Parathyroid adenoma (tissue), 2 donors: Measurements from ENCODE around the gene CLNK.

Experiments
- H2AFZ ChIP-seq: fragments of 300-600 bp; sonication (generic); one replicate; pipeline ENCODE4 v1.7.0; 2017; ENCODE audit warnings: antibody characterized with exemption, mild to moderate bottlenecking
- H3K27ac ChIP-seq: fragments of 300-600 bp; sonication (generic); one replicate; pipeline ENCODE4 v1.7.0; 2017
- H3K27me3 ChIP-seq: fragments of 300-600 bp; sonication (generic); one replicate; pipeline ENCODE4 v1.7.0; 2017; ENCODE audit warnings: low read length; ENCODE audit not compliant: control insufficient read depth, insufficient read depth
- H3K36me3 ChIP-seq: fragments of 300-600 bp; sonication (generic); one replicate; pipeline ENCODE4 v1.7.0; 2017; ENCODE audit warnings: low read length; ENCODE audit not compliant: control insufficient read depth, insufficient read depth
- H3K4me1 ChIP-seq: fragments of 300-600 bp; sonication (generic); one replicate; pipeline ENCODE4 v1.7.0; 2017; ENCODE audit warnings: control low read depth
- H3K4me2 ChIP-seq: fragments of 300-600 bp; sonication (generic); one replicate; pipeline ENCODE4 v1.7.0; 2017; ENCODE audit warnings: low read length
- H3K4me3 ChIP-seq: fragments of 300-600 bp; sonication (generic); one replicate; pipeline ENCODE4 v1.7.0; 2017; ENCODE audit warnings: low read depth, low read length
- H3K79me2 ChIP-seq: fragments of 300-600 bp; sonication (generic); one replicate; pipeline ENCODE4 v1.7.0; 2017; ENCODE audit warnings: control low read depth
- H3K9ac ChIP-seq: fragments of 300-600 bp; sonication (generic); one replicate; pipeline ENCODE4 v1.7.0; 2017; ENCODE audit warnings: mild to moderate bottlenecking
- H3K9me3 ChIP-seq: fragments of 300-600 bp; sonication (generic); one replicate; pipeline ENCODE4 v1.7.0; 2017; ENCODE audit warnings: low read length; ENCODE audit not compliant: control insufficient read depth
- TF ChIP-seq, protein P1 (sequence below): fragments of 300-600 bp; sonication (generic); IDR thresholded peaks from one replicate; pipeline ENCODE4 v1.7.0; 2017; ENCODE audit warnings: antibody characterized with exemption, mild to moderate bottlenecking
- donor health status: primary hyperparathyroidism.

Gene CLNK

DNA sequence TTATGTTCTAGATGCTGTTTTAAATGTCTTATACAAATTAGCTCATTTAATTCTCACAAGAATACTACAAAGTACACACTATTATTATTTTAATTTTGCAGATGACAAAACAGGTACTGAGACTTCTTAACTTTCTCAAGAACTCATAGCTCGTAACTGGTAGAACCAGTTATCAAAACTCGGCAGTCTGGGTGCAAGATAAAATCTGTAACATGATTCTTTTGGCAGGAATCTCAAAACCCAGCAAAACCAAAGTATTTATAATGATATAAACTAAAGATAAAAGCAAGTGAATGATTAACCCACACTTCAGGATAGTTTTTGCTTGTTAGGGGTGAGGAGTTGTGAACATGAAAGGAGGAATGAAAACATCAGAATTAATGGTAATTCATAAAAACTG lies 27.6 kb downstream of the CLNK start:
- no peak overlapping the region for H3K9ac ChIP-seq
- H3K4me2 ChIP-seq = peak overlapping the region; percentile 21
- H3K9me3 ChIP-seq = no peaks in the 10 kb centered on the region
- no peaks in the 10 kb centered on the region for H3K79me2 ChIP-seq
- TF ChIP-seq, protein P1, sequence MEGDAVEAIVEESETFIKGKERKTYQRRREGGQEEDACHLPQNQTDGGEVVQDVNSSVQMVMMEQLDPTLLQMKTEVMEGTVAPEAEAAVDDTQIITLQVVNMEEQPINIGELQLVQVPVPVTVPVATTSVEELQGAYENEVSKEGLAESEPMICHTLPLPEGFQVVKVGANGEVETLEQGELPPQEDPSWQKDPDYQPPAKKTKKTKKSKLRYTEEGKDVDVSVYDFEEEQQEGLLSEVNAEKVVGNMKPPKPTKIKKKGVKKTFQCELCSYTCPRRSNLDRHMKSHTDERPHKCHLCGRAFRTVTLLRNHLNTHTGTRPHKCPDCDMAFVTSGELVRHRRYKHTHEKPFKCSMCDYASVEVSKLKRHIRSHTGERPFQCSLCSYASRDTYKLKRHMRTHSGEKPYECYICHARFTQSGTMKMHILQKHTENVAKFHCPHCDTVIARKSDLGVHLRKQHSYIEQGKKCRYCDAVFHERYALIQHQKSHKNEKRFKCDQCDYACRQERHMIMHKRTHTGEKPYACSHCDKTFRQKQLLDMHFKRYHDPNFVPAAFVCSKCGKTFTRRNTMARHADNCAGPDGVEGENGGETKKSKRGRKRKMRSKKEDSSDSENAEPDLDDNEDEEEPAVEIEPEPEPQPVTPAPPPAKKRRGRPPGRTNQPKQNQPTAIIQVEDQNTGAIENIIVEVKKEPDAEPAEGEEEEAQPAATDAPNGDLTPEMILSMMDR = no peak
- no peaks in the 10 kb centered on the region for H3K36me3 ChIP-seq
- H3K4me3 ChIP-seq = no peak overlapping the region
- no peaks in the 10 kb centered on the region for H3K27me3 ChIP-seq
- H2AFZ ChIP-seq = no peak overlapping the region
- no peaks in the 10 kb centered on the region for H3K4me1 ChIP-seq
- H3K27ac ChIP-seq = no peak overlapping the region

GRCh38 chr4:10656420-10656819 lies 28.1 kb downstream of the CLNK start:
- Histone ChIP-seq H3K4me2 (no peak overlapping the region), H3K79me2 (no peaks in the 10 kb centered on the region), H3K4me3 (no peak overlapping the region), H3K27ac (no peak overlapping the region), H2AFZ (no peak overlapping the region), H3K9me3 (no peaks in the 10 kb centered on the region), H3K9ac (no peak overlapping the region), H3K4me1 (no peaks in the 10 kb centered on the region), H3K27me3 (no peaks in the 10 kb centered on the region), H3K36me3 (no peaks in the 10 kb centered on the region)
- TF ChIP-seq, protein P1 = no peak

- TF ChIP-seq, protein P1 = no peak
- no peak overlapping the region for H3K4me2 ChIP-seq
- no peak overlapping the region for H3K9ac ChIP-seq
Observed at GRCh38 chr4:10655968-10656367, 28.6 kb downstream of the CLNK start.

GRCh38 chr4:10648479-10648878 lies 36.1 kb downstream of the CLNK start:
- H3K4me2 ChIP-seq = no peak overlapping the region
- H3K4me3 ChIP-seq = no peak overlapping the region
- H2AFZ ChIP-seq = no peak overlapping the region
- no peak overlapping the region for H3K9ac ChIP-seq
- H3K4me1 ChIP-seq = no peaks in the 10 kb centered on the region
- TF ChIP-seq, protein P1 = no peak
- no peaks in the 10 kb centered on the region for H3K36me3 ChIP-seq
- no peaks in the 10 kb centered on the region for H3K79me2 ChIP-seq
- no peaks in the 10 kb centered on the region for H3K27me3 ChIP-seq
- no peak overlapping the region for H3K27ac ChIP-seq
- no peaks in the 10 kb centered on the region for H3K9me3 ChIP-seq

More at GRCh38 chr4:10655968-10656367, 28.6 kb downstream of the CLNK start:
- Histone ChIP-seq H3K4me1 (no peaks in the 10 kb centered on the region), H3K9me3 (no peaks in the 10 kb centered on the region), H3K27me3 (no peaks in the 10 kb centered on the region), H3K79me2 (no peaks in the 10 kb centered on the region), H3K36me3 (no peaks in the 10 kb centered on the region), H3K4me3 (no peak overlapping the region), H3K27ac (no peak overlapping the region), H2AFZ (no peak overlapping the region)

- Histone ChIP-seq H3K4me3 (no peak overlapping the region), H3K79me2 (no peaks in the 10 kb centered on the region), H3K4me2 (no peak overlapping the region), H2AFZ (no peak overlapping the region), H3K36me3 (no peaks in the 10 kb centered on the region), H3K9me3 (no peaks in the 10 kb centered on the region), H3K4me1 (no peaks in the 10 kb centered on the region), H3K9ac (no peak overlapping the region), H3K27ac (no peak overlapping the region), H3K27me3 (no peaks in the 10 kb centered on the region)
- TF ChIP-seq, protein P1 = no peak
Observed at GRCh38 chr4:10647846-10648245, 36.7 kb downstream of the CLNK start.
